IPS-18c (cell line): ENCODE measurements around the gene IPPK.

ENCODE experiments used
- H3K4me3 ChIP-seq: 2 replicates; pipeline ENCODE4 v1.7.0; 2013; ENCODE audit warnings: low read depth, mild to moderate bottlenecking, low read length, moderate library complexity; ENCODE audit not compliant: insufficient read depth
- H3K9me3 ChIP-seq: one replicate; pipeline ENCODE4 v1.6.1; 2013; ENCODE audit warnings: mild to moderate bottlenecking, low read length, moderate library complexity; ENCODE audit not compliant: control insufficient read depth, insufficient read depth

IPPK gene

DNA sequence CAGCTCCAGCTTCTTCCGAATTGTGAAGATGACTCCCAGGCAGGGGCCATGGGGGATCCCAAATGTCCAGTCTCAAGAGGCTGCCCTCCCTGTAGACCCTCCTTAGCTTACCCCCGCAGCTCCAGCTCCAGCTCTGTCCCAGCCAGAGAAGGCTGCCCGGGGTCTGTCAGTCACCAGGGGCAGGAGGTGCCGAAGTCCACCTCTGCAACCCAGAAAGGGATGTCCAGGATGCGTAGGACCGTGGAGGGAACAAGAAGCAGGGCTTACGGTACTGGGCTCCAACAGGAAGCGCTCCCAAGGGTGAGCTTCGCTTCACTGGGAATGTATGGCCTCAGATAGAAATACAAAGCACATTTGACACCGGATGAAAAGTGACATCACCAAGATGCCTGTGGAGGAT, 6.0 kb downstream of the IPPK start:
- no peaks in the 10 kb centered on the region for H3K9me3 ChIP-seq

DNA sequence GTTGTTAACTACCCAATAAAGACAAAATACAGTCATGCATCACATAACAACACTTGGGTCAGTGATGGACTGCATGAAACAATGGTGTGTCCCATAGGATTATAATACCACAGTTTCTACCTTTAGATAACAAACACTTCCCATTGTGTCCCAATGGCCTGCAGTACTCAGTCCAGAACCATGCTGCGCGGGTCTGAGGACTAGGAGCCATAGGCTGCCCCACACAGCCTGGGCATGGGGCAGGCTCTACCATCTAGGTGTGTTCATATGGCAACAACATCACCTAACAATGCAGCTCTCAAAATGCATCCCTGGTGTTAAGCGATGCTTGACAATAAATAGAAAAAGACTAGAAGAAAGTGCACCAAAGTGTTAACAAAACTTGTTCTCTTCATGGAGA, 6.8 kb downstream of the IPPK start:
- H3K9me3 ChIP-seq: no peaks in the 10 kb centered on the region
- H3K4me3 ChIP-seq: no peak overlapping the region

More for the DNA sequence above, 6.0 kb downstream of the IPPK start:
- no peak overlapping the region for H3K4me3 ChIP-seq

DNA sequence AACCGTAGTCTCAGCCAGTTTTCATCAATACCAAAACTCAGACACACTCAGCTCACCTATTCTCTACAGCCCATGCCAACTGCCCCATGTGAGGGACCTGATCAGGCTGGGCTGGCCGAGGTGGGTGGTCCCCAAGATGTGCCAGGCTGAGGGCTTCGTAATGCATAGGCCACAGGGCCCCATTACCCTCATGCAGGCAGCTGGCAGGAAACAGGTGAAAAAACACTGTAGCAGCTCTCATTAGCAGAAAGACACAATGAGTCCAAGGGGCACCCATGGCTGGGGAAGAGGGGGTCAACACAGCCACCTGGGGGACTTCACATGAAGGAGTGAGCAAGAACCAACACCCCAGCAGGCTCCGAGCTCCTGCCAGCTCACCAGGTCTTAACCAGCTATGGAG, 8.2 kb downstream of the IPPK start:
- Histone ChIP-seq H3K9me3 (no peaks in the 10 kb centered on the region), H3K4me3 (no peak overlapping the region)

DNA sequence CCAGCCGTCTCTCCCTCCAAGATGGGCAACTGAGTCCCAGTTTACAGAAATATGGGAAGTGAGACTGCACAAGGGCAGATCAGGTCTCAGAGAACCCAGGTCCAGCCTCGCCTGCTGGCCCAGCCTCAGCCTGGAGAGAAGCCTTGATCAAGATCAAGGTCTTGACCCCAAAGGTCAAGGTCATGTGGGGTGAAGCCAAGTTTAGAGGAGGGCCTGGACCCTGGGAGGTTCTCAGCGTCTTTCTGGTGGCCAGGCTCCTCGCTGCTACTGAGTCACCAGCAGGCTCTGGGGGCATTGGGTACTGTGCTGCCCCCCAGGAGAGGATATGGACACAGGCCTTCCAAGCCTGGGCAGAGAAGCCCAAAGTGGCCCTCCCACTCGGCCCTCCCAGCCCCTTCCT, 8.8 kb downstream of the IPPK start:
- no peak overlapping the region for H3K4me3 ChIP-seq

GRCh38 chr9:92660266-92660665, 9.7 kb downstream of the IPPK start:
- Histone ChIP-seq H3K9me3 (no peaks in the 10 kb centered on the region), H3K4me3 (no peak overlapping the region)

More for the DNA sequence above, 8.8 kb downstream of the IPPK start:
- H3K9me3 ChIP-seq: no peaks in the 10 kb centered on the region

- Histone ChIP-seq H3K4me3 (no peak overlapping the region), H3K9me3 (no peaks in the 10 kb centered on the region)
Observed at GRCh38 chr9:92659601-92660000, 10.3 kb downstream of the IPPK start.

DNA sequence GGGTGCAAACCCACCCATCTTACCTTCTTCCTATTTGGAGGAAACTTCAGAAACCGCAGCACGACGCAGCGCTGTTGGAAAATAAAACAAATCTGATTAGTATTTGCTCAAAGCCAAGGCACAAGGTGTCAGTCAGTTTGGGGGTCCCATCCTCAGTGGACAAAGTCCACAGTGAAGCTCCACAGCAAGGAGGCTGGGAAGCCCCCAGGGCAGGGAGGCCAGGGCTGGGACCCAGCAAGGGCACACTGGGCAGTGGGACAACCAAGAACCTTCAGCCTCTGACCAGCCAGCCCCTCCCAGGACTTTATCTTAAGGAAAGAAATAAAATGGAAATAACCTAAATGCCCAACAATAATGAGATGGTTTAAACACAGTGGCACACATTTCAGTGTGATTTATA, 11.3 kb downstream of the IPPK start:
- no peak overlapping the region for H3K4me3 ChIP-seq

DNA sequence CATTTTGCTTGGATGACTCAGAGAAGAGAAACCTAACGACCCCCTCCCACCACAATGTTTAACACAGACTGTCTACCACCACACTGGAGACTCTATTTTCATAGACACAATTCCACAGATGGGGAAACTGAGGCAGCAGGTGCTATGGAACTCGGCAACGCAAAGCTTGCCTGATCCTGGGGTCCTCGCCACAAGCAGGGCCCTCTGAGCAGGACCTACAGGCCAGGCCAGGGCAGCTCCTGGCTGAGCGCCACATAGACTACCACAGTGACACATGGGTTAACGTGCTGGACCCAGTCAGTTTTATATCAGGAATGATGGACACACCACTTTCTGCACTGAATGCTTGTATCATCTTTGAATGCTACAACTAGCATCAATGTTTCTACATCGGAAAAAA, 11.8 kb downstream of the IPPK start:
- Histone ChIP-seq H3K4me3 (no peak overlapping the region), H3K9me3 (no peaks in the 10 kb centered on the region)

More for the DNA sequence above, 11.3 kb downstream of the IPPK start:
- no peaks in the 10 kb centered on the region for H3K9me3 ChIP-seq

DNA sequence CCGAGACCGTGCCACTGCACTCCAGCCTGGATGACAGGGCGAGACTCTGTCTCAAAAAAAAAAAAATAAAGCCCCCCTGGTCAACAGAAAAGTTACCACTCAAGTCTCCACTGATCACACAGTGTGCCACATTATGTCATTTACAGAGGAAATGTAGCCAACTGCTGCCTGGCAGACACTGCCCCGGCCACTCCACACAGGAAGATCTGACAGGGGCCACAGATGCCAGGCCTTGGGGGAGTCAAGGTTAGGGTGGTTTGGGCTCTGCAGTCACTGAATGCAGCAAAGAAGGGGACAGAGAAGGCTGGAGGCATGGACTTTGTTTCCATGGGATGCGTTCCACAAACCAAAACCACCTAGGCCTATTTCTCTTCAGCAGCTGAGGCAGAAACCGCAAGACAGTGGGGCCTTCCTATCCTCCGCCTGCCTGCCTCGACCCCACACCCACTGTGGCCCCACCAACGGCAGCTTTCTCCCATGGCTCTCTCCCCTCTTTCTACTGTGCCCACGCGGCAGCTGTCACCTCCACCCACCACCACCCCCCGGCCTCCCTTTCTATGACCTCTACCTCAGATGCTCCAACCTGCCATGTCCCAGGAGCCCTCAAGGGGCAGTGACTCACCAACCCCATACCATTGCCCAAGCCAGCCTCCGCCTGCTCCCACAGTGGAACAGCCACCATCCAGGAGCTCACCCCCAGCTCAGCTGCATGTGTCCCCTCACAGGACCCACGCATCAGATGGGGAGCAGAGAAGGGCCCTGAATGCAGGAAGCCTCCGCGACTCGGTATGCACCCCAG, 12.4 kb downstream of the IPPK start:
- Histone ChIP-seq H3K4me3 (no peak overlapping the region), H3K9me3 (no peaks in the 10 kb centered on the region)

- Histone ChIP-seq H3K9me3 (no peaks in the 10 kb centered on the region), H3K4me3 (no peak overlapping the region)
Observed at GRCh38 chr9:92656537-92656925, 13.4 kb downstream of the IPPK start.

GRCh38 chr9:92655896-92656536, 13.9 kb downstream of the IPPK start:
- H3K9me3 ChIP-seq: no peaks in the 10 kb centered on the region

DNA sequence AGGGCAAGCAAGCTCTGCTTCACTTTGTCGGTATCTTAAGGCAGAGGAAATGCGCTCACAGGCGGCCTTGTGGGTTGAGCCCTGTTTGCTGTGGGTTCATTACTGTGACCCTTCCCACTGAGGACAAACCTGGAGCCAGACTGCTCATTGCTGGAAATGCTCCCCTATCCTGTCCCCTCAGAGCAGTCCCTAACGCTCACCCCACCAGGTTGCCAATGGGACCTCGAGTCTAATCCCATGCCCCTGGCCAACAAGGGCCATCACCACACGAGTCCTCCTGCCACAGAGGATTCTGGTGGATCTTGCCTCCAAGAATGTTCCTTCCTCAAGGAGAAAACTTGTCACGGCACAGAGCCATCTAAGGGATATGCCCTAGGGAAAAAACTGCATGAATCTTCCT, 14.6 kb downstream of the IPPK start:
- no peaks in the 10 kb centered on the region for H3K9me3 ChIP-seq
- H3K4me3 ChIP-seq: no peak overlapping the region

More at GRCh38 chr9:92655896-92656536, 13.9 kb downstream of the IPPK start:
- no peak overlapping the region for H3K4me3 ChIP-seq

- Histone ChIP-seq H3K9me3 (no peaks in the 10 kb centered on the region), H3K4me3 (no peak overlapping the region)
Observed at GRCh38 chr9:92654481-92655301, 15.2 kb downstream of the IPPK start.

DNA sequence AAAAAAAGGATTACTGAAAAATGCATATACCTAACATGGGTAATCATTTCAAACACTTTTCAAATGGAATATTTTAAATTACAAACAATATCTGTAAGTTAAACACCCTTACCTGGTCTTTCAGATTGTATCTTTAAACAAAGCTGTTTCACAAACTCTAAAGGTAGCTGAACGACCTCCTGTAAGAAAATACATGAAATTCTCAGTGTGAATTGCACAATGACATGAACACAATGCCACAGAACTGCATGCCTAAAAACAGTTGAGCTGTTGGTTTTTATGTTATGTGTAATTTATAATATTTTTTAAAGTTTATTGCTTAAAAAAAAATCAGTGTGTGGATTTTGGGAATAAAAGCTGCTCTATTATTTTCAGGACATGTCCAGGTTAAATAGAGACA, 17.5 kb downstream of the IPPK start:
- no peaks in the 10 kb centered on the region for H3K9me3 ChIP-seq
- no peak overlapping the region for H3K4me3 ChIP-seq

GRCh38 chr9:92650839-92651621, 18.9 kb downstream of the IPPK start:
- Histone ChIP-seq H3K4me3 (no peak overlapping the region), H3K9me3 (no peaks in the 10 kb centered on the region)

DNA sequence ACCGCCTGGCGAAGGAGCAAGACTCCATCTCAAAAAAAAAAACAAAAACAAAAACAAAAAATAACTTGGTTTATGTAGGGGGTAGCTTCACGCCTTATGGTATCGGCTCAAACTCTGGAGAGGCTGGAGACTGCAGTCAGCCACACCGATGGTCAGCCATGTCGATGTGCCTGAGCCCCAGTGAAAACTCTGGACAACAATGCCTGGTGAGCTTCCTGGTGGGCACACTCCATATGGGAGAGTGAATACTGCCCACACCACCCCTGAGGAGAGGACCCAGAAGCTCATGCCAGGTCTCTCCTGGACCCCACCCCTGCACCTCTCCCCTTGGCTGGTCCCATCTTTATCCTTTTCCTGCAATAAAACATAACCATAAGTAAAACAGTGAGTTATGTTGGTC, 19.6 kb downstream of the IPPK start:
- H3K4me3 ChIP-seq: no peak overlapping the region
- no peaks in the 10 kb centered on the region for H3K9me3 ChIP-seq

GRCh38 chr9:92649007-92649406, 20.9 kb downstream of the IPPK start:
- Histone ChIP-seq H3K4me3 (no peak overlapping the region), H3K9me3 (no peaks in the 10 kb centered on the region)
